Osteoblast (primary cell): ENCODE measurements around the gene OCA2. TPM values are rescaled to one million over a fixed set of nuclear protein-coding genes. Genes with fewer than 3 reads are reported as not detected.

Experiments used
- DNase-seq: peaks from one replicate; pipeline ENCODE4 v3.0.0; 2011; ENCODE audit warnings: low spot score, mixed read lengths; ENCODE audit not compliant: insufficient read length; ENCODE audit errors: missing footprints
- H2AFZ ChIP-seq: 2 replicates; pipeline ENCODE4 v1.6.0; 2011; ENCODE audit warnings: mild to moderate bottlenecking, low read length
- H3K27ac ChIP-seq: 2 replicates; pipeline ENCODE4 v1.5.1; 2011; ENCODE audit warnings: mild to moderate bottlenecking, low read depth, low read length, moderate library complexity
- H3K27me3 ChIP-seq: 2 replicates; pipeline ENCODE4 v1.6.0; 2012; ENCODE audit warnings: mild to moderate bottlenecking, control low read depth, inconsistent platforms, low read length, moderate library complexity; ENCODE audit not compliant: insufficient read depth
- H3K36me3 ChIP-seq: 2 replicates; pipeline ENCODE4 v1.5.1; 2011; ENCODE audit warnings: mild to moderate bottlenecking, low read length, control low read depth, moderate library complexity; ENCODE audit not compliant: insufficient read depth
- H3K4me1 ChIP-seq: 2 replicates; pipeline ENCODE4 v1.5.1; 2011; ENCODE audit warnings: mild to moderate bottlenecking, low read length, control low read depth, moderate library complexity; ENCODE audit not compliant: insufficient read depth
- H3K4me2 ChIP-seq: 2 replicates; pipeline ENCODE4 v1.6.0; 2011; ENCODE audit warnings: mild to moderate bottlenecking, low read length; ENCODE audit not compliant: insufficient read depth
- H3K4me3 ChIP-seq: fragments of 200-600 bp; sonication (generic); 3 replicates; pipeline ENCODE4 v1.5.1; 2012; ENCODE audit warnings: mild to moderate bottlenecking, low read length, inconsistent platforms; ENCODE audit not compliant: insufficient read depth
- H3K79me2 ChIP-seq: 2 replicates; pipeline ENCODE4 v1.6.0; 2012; ENCODE audit warnings: mild to moderate bottlenecking, low read length, control low read depth, inconsistent platforms; ENCODE audit not compliant: insufficient read depth
- H3K9me3 ChIP-seq: 2 replicates; pipeline ENCODE4 v1.5.1; 2011; ENCODE audit warnings: low read depth, low read length, control low read depth
- H4K20me1 ChIP-seq: 2 replicates; pipeline ENCODE4 v1.6.0; 2012; ENCODE audit warnings: mild to moderate bottlenecking, low read length, control low read depth; ENCODE audit not compliant: insufficient read depth
- CTCF ChIP-seq: IDR thresholded peaks from 2 replicates; pipeline ENCODE4 v1.5.1; 2011; ENCODE audit warnings: mild to moderate bottlenecking, low read depth, low read length, moderate library complexity; ENCODE audit errors: extremely low read depth
- total RNA-seq: library from RNA; depleted of rRNA; stranded (reverse); fragments of >200 nt; gene quantifications from 2 replicates; pipeline ENCODE4 v1.2.3, GENCODE V29; 2012

Gene OCA2
- total RNA-seq, 1 donor: not detected

DNA sequence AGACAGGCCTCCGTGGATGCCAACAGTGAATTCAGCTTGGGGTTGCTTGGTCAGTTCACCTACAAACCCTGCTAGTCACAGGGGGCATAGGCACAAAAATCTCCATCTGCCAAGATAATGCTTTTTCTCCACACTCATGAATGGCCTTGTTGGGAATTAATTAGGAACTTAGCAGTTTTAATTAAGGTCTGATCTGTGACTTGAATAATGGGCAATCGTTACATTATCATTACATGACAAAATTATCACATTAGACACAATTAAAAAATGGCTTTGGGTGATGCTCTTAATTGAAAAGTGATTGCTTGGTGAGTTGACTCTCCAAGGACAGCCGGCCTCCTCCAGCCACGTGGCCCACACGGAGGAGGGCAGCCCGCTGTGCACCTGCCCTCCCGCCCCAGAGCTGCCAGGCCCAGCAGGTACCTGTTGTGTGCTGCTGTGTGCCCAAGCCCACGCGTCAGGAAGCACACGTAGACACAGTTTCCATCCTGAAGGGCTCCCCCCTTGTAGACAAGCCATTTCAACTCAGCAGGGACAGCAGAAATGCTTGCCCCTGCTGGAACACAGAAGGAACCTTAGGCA is 274.2 kb downstream of the OCA2 start:
- peaks cover 2% of the 10 kb centered on the region for H3K4me1 ChIP-seq
- H3K4me3 ChIP-seq: no peak overlapping the region
- no peak for DNase-seq
- no peaks in the 10 kb centered on the region for H3K36me3 ChIP-seq
- no peak overlapping the region for H2AFZ ChIP-seq
- no peaks in the 10 kb centered on the region for H3K79me2 ChIP-seq
- no peaks in the 10 kb centered on the region for H4K20me1 ChIP-seq
- no peak overlapping the region for H3K27ac ChIP-seq
- no peak for TF ChIP-seq CTCF
- H3K9me3 ChIP-seq: no peaks in the 10 kb centered on the region
- no peak overlapping the region for H3K4me2 ChIP-seq
- H3K27me3 ChIP-seq: no peaks in the 10 kb centered on the region

- H3K27ac ChIP-seq: no peak overlapping the region
- H3K79me2 ChIP-seq: no peaks in the 10 kb centered on the region
- H3K4me2 ChIP-seq: no peak overlapping the region
- H3K9me3 ChIP-seq: no peaks in the 10 kb centered on the region
- H3K27me3 ChIP-seq: no peaks in the 10 kb centered on the region
- no peak for DNase-seq
- no peak overlapping the region for H2AFZ ChIP-seq
- TF ChIP-seq CTCF: no peak
- H3K4me3 ChIP-seq: no peak overlapping the region
- no peaks in the 10 kb centered on the region for H4K20me1 ChIP-seq
- no peaks in the 10 kb centered on the region for H3K4me1 ChIP-seq
- no peaks in the 10 kb centered on the region for H3K36me3 ChIP-seq
These were observed 277.8 kb downstream of the OCA2 start for GRCh38 chr15:27821273-27821672.

- Histone ChIP-seq H3K27ac (no peak overlapping the region), H2AFZ (no peak overlapping the region), H3K9me3 (no peaks in the 10 kb centered on the region), H3K27me3 (no peaks in the 10 kb centered on the region), H3K36me3 (no peaks in the 10 kb centered on the region), H3K79me2 (no peaks in the 10 kb centered on the region), H4K20me1 (no peaks in the 10 kb centered on the region), H3K4me1 (no peaks in the 10 kb centered on the region), H3K4me3 (no peak overlapping the region), H3K4me2 (no peak overlapping the region)
- DNase-seq: no peak
- TF ChIP-seq CTCF: no peak
These were observed 278.4 kb downstream of the OCA2 start for GRCh38 chr15:27820722-27821121.

DNA sequence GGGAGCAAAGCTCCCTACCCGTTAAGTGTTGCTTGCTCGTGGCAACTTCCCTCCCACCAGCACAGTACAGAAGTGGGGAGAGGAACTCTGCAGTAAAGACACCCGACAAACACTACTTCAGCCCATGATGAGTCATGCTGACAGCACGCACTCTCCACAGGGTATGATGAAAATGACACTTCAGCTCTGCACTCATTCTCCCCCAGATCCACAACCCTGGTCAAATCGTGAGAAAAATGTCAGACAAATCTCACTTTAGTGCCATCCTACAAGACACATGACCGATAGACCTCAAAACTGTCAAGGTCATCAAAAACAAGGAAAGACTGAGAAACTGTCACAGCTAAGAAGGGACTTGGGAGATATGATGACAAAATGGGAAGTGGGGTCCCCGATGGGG is 278.9 kb downstream of the OCA2 start:
- no peak for DNase-seq
- Histone ChIP-seq H3K4me3 (no peak overlapping the region), H3K4me1 (no peaks in the 10 kb centered on the region), H3K4me2 (no peak overlapping the region), H3K27ac (no peak overlapping the region), H3K9me3 (no peaks in the 10 kb centered on the region), H2AFZ (no peak overlapping the region), H3K79me2 (no peaks in the 10 kb centered on the region), H4K20me1 (no peaks in the 10 kb centered on the region), H3K27me3 (no peaks in the 10 kb centered on the region), H3K36me3 (no peaks in the 10 kb centered on the region)
- TF ChIP-seq CTCF: no peak
